GM19025 (cell line): ENCODE data around the gene TNFAIP2.
"Not testable (repeated sequence)": the region's sequence is repeated elsewhere in the genome, so short reads cannot be mapped to it uniquely, and the experiment has no call there.

Experiments
- ATAC-seq: cut with Tn5 transposase; IDR thresholded peaks from one replicate; pipeline ENCODE4 v1.9.1; 2021; ENCODE audit warnings: mild to moderate bottlenecking, low read depth, moderate library complexity; ENCODE audit not compliant: unreplicated experiment

TNFAIP2 gene

DNA sequence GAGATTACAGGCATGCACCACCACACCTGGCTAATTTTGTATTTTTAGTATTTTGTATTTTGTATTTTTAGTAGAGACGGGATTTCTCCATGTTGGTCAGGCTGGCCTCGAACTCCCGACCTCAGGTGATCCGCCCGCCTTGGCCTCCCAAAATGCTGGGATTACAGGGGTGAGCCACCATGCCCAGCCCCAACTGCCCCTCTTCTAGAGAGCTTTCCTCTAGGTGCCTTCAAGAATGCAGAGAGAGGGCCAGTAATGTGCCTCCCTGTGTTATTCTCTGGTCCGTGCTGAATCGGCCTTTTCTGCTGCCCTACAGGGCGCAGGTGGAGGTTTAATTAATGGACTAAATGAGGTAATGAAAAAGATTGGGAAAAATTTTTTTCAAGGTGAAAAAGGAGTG, 3.7 kb upstream of the TNFAIP2 start:
- ATAC-seq = not testable (repeated sequence)

DNA sequence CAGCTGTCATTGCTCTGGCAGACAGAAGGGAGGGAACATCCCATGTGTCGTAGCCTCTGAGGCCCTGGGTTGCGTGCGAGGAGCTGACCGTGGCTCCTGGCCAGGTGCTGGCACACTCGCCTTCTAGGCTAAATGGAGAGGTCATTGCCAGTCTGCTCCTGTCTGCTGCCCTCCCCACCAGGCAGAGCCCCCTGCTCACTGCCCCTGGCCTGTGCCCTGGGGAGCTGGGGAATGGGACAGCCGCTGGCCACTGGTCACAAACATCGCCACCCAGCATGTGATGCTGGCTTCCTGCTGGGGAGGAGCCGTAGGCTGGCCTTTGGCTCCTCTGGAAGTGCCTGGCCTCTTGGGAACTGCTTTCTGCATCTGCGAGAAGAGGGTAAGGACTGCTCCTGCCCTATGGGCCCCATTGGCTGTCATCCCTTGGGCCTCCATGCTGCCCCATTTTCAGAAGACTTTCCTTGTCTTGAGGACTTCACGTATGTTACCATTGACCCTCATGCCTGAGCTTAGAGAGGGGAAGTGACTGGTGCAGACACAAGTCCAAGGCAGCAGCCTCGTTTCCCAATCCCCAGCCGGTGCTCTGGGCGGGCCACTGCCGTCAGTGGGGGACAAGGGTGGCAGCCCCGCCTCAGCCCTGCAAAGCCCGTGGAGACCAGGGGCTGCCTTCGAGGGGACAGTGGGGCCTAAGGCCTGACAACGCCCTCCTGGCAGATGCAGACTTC, 2.0 kb upstream of the TNFAIP2 start:
- ATAC-seq = no peak

DNA sequence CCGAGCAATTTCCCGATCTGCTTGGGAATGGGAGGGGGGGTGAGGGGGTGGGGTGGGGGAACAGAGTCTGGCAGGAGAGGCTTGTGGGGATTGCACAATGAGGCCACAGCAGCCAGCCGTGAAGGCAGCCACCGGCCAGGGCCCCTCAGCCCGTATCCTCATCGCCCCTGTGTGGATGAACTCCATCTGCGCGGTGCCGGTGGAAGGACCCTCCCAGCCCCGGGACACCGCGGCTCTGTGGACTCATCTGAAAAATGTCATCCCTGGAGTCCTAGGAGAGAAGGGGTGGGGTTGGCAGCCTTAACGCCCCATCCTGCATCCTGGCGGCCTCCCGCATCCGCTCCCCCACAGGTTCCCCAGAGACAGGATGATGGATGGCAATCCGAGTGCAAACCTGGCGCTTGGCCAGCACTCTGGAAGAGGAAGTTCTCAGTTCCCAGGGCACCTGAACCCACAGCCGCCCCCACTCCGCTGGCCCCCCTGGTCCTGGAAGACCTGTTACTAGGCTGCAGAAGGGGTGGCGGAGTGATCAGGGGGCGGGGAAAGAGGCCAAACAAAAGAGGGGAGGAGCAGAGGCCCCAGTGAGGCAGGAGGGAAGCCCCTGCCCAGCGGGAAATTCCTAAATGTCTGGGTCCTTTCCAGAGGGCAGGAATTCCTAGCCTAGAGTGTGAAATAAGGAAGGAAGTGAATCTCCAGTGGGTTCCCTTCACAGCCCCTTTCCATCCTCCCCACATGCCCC, 1.2 kb upstream of the TNFAIP2 start:
- no peak for ATAC-seq

DNA sequence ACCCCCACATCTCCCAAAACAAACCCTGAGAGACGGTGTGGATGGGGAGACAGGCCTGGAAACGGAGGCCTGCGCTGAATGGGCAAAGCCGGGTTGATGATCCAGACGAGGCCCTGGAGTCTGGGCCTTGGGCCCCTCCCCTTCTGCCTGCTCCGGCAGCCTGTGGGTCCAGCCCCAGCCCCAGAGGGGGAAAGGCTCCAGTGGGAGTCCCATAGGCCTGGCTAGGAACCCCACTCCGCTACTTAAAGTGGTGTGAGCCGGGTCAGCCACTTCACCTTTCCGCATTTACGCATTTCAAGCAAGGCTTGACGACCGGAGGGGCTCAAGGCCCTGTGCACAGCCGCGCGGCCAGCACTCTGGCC, 695 bp upstream of the TNFAIP2 start:
- no peak for ATAC-seq

DNA sequence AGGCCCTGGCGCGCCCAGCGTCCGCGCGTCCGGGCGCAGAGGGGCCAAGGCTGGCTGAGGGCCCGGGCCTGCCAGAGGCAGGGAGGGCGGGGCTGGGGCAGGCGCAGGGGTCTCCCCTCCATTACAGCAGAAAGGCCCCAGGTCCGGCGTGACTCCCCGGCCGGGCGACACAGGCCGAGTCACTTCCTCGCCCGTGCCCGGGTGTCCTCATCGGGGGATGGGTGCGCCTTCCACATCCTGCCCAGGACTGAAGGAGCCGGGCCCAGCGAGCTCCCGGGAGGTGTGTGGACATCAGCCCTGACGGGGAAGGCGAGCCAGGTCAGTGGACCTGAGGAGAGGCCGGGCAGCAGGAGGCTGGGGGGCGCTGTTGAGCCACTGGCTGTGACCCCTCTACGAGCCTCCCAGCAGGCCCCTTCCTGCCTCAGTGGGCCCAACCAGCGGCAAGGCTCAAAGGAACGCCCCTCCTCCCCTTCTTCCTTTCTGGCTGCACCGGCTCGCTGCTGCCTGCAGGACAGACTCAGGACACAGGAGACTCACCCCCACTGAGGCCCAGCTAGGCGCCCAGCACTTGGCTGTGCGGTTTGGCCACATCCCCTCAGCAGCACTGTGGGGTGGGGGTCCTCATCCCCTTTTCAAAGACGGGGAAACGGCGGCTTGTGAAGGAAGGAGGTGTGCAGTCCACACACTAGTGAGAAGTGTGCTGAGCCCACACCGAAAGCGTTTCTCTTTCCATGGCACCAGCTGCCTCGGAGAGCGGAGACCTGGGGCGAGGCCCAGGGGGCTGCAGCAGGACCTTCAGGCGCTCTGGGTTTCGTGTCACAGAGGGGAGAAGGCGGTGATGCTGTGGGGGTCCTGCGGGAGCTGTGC, 606 bp downstream of the TNFAIP2 start:
- ATAC-seq = no peak

DNA sequence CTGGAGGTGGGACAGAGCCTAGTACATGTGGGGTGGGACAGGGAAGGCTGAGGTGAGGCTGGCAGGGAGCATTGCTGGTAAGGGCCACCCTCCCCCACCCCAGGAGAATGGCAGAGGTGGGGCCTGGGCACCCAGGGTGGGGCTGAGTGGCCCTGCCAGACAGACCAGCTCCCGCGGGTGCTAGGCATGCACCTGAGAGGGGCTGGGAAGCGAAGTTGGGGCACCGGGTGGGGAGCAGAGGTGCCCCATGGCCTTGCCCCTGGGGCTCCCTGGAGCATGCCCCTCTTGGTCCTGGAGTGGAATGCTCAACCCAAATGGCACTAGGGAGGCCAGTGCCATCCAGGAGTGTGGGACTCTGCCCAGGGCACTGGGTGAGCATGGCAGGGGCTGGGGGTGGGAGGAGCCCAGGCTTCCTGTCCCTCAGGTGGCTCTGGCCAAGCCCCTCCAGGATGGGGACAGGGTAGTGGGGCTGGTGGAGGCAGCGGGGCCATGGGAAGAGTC, 1.3 kb downstream of the TNFAIP2 start:
- no peak for ATAC-seq

DNA sequence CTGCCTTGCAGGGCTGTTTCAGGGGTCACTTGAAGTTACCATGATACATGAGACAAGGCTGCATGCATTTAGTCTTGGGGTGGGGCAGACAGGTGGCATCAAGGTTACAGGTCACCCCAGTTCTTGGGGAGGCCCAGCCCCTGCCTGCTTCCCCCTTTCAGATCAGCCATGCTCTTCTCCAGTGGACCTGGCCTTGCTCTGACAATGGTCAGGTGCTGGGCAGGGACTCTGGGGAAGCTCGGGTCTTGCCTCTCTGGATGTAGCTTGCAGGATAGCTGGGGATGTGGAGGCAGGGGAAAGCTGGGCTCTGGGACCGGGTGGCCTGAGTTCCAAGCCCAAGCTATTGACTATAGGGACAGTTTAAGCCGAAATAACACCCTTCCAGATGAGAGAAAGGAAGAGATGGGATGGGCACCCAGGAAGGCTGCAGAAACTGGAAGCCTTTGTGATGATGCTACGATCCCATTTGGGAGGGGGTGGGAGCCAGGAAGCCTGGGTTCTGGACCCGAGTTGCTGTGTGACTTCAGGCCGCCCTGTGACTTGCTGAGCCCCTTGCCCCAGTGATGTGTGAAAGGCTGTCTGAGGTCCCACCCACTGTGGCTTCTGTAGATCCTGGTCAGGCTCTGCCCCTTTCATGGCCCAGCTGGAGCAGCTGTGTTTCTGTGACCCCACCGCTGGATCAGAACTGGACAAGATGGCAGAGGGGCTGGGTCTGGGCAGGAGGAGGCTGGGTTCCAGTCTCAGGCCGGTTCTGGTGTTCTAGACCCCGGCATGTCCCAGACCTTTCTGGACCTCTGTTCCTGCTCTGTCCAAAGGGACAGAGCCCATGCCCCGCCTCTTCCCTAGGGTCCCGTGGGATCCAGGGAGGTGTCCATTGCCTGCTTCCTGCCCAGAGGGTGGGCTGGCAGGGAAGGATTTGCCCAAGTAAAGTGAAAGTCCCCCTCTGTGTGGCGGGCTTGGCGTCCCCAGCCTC, 2.1 kb downstream of the TNFAIP2 start:
- no peak for ATAC-seq

DNA sequence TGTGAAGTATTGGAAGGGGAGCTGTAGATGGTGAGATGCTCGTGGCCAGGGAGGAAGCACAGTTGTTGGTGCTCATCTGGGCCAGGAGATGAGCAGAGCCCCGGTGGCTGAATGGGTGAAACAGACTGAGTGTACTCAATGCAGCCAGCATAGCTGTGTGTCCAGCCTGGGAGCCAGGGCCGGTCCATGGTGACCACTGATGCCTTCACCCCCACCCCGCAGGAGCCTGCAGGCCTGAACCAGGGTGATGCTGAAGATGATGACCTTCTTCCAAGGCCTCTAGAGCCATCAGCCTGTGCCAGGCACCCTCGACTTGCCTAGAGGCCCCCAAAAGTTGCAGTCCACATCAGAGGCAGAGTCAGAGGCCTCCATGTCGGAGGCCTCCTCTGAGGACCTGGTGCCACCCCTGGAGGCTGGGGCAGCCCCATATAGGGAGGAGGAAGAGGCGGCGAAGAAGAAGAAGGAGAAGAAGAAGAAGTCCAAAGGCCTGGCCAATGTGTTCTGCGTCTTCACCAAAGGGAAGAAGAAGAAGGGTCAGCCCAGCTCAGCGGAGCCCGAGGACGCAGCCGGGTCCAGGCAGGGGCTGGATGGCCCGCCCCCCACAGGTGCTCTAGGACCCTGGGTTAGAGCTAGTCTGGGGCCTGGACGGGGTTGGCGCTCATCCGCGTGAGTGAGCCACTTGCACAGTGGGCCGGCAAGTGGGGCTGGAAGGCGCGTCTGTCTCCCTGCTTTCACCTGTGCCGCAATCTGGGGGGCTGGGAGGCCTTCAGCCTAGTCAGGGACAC, 3.0 kb downstream of the TNFAIP2 start:
- no peak for ATAC-seq

DNA sequence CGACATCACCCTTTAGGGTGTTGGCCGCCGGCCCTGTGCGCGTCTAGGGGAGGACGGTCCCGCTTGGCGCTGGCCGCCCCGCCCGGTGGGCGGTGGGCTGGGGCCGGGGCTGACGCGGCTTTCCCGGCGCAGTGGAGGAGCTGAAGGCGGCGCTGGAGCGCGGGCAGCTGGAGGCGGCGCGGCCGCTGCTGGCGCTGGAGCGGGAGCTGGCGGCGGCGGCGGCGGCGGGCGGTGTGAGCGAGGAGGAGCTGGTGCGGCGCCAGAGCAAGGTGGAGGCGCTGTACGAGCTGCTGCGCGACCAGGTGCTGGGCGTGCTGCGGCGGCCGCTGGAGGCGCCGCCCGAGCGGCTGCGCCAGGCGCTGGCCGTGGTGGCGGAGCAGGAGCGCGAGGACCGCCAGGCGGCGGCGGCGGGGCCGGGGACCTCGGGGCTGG, 3.6 kb downstream of the TNFAIP2 start:
- ATAC-seq = no peak

DNA sequence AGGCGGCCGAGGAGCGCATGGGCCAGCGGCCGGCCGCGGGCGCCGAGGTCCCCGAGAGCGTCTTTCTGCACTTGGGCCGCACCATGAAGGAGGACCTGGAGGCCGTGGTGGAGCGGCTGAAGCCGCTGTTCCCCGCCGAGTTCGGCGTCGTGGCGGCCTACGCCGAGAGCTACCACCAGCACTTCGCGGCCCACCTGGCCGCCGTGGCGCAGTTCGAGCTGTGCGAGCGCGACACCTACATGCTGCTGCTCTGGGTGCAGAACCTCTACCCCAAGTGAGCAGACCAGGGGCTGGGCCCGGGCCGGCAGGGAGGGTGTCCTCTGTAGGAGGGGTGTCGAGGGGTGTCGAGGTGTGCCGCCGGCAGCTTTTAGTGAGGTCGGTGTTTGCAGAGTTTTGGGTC, 4.1 kb downstream of the TNFAIP2 start:
- no peak for ATAC-seq

DNA sequence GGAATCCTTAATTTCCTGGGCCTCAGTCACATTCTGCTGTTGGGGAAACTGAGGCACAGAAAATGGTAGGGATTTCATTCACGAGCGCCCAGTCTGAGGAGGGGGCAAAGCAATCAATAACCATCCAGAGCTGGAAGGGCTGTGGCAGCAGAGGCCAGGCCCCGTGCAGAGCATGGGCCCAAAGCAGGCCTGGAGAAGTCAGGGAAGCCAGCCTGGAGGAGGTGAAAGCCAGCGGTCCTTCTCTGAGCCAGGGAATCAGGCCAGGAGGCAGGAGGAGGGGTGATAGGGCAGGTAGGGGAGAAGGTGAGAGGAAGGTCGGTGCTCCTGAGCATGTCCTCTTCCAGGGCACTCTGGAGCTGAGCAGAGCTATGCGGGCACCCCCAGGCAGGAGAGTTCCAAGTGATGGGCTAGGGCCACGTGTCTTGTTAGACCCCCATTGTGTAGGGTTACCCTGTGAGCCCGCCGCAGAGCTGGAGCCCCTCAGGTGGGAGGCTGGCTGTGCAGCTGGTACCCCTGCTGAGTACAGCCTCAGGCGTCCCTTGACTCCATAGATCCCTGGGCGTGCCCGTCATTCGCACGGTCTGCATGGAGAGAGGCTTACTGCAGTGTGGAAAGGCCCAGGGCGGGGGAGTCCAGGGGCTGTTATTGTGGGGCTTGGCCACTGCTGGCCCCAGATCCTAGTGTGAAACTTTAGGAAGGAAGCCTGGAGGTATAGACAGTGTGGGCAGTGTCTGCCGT, 4.8 kb downstream of the TNFAIP2 start:
- ATAC-seq = no peak

DNA sequence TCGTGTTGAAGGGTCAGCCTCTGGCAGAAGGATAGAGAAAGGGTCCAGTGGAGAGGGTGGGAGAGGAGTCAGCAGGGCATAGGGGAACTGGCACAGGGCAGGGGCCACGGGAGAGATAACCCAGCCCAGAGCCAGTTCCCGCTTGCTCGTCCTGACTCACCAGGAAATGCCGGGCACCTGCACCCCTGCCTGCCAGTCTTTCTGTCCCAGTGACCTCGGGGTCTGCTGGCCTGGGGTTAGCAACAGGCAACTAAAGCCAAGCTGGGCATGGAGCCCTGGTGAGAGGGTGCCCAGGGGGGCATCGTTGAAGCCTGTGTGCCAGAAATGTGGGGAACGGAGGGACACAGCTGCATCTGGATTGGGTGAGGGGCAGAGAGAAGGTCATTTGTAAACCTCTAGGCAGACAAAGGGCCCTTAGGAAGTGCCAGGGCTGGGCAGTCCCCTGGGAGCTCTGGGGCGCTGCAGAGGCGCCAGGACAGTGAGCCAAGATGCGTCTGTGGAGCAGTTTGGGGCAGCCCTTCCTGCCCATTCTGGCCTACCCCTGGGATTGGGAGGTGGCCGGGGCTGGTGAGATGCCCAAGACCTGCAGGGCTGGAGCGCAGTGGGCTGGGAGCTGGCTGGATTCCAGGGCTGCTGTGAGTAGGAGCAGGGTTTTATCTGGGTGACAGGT, 5.5 kb downstream of the TNFAIP2 start:
- no peak for ATAC-seq

DNA sequence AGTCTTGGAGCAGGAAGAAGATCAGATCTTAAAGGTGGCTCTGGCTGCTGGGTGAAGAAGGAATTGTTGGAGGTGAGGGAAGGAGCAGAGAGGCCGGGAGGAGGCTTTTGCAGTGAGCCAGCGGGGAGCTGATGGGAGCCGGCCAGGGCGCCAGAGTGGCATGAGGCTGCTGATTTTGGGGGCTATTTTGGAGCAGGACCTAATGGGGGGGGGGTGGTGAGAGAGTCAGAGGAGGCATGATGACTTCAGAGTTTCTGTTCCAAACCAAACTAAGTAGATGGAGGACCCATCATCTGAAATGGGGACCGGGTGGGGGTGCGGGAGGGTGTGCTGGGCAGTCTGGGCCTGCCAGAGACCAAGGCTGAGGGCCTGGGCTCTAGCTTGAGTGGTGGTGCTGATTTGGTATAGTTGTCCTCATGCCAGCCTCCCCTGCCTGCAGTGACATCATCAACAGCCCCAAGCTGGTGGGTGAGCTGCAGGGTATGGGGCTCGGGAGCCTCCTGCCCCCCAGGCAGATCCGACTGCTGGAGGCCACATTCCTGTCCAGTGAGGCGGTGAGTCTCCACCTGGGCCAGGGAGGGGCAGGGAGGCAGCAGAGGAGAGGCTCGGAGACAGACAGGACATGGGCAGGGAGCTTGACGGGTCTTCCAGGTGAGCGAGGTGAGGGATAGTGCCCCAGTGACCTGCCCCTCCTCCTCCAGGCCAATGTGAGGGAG, 6.2 kb downstream of the TNFAIP2 start:
- no peak for ATAC-seq

DNA sequence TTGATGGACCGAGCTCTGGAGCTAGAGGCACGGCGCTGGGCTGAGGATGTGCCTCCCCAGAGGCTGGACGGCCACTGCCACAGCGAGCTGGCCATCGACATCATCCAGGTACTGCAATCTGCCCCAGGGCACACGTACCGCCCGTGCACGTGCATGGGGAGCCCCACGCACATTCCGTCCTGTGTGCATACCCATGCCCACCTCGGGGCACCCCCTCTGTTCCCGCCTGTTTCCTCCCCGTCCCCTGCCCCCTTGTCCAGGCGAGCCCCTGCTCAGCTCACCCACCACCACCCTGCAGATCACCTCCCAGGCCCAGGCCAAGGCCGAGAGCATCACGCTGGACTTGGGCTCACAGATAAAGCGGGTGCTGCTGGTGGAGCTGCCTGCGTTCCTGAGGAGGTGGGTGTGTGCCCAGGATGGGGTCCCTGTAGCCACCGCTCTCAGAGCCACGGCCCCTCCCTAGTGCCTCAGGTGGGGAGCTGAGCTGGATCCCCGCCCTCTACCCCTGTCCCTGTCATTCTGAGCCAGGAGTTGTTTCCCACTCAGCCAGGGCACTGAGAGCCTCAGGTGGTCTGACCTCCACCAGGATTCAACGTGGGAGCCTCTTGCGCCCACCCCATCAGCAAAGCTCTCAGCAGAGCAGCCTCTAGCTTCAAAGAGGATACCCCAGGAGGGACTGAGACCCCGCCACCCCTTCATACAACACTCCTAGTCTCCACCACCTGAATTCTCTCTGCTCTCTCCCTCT, 6.9 kb downstream of the TNFAIP2 start:
- no peak for ATAC-seq

DNA sequence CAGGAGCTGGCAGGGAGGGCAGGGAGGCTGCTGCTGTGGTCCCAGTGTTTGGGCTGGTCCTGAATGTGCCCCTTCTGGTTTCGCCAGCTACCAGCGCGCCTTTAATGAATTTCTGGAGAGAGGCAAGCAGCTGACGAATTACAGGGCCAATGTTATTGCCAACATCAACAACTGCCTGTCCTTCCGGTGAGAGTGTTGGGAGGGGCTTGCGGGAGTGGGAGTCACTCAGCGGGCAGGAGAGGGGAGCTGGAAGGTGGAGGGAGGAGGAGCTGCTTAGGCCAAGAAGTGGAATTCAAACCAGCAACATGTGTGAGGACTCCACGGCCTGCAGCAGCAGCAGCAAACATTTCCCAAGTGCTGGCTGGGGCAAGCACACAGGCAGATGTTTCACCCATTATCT, 7.7 kb downstream of the TNFAIP2 start:
- ATAC-seq = no peak

DNA sequence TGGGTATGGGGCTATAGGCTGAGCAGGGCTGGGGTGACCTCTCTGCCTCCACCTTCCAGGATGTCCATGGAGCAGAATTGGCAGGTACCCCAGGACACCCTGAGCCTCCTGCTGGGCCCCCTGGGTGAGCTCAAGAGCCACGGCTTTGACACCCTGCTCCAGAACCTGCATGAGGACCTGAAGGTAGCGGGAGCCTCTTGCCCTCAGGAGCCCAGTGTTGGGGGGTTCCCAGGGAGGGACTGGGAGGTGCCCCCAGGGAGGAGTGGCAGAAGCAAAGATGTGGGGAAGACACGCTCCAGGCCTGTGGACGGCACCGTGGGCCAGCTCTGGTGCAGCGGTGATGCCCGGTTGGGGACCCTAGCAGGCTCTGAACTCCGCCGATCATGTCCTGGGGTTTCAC, 8.3 kb downstream of the TNFAIP2 start:
- no peak for ATAC-seq
